ENCODE data around the gene ACP4.
"Not testable (repeated sequence)": the region's sequence is repeated elsewhere in the genome, so short reads cannot be mapped to it uniquely, and the experiment has no call there.

DNA sequence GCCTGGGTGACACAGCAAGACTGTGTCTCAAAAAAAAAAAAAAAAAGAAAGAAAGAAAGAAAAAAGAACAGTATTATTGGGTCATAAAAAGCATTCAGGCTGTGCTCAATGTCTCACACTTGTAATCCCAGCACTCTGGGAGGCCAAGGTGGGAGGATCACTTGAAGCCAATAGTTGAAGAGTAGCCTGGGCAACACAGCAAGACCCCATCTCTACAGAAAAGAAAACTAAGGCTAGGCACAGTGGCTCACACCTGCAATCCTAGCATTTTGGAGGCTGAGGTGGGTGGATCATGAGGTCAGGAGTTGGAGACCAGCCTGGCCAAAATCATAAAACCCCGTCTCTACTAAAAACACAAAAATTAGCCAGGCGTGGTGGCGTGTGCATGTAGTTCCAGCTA, 32.6 kb upstream of the ACP4 start:
- TF ChIP-seq, protein P1, sequence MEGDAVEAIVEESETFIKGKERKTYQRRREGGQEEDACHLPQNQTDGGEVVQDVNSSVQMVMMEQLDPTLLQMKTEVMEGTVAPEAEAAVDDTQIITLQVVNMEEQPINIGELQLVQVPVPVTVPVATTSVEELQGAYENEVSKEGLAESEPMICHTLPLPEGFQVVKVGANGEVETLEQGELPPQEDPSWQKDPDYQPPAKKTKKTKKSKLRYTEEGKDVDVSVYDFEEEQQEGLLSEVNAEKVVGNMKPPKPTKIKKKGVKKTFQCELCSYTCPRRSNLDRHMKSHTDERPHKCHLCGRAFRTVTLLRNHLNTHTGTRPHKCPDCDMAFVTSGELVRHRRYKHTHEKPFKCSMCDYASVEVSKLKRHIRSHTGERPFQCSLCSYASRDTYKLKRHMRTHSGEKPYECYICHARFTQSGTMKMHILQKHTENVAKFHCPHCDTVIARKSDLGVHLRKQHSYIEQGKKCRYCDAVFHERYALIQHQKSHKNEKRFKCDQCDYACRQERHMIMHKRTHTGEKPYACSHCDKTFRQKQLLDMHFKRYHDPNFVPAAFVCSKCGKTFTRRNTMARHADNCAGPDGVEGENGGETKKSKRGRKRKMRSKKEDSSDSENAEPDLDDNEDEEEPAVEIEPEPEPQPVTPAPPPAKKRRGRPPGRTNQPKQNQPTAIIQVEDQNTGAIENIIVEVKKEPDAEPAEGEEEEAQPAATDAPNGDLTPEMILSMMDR (IDR thresholded peaks at IDR 0.05), result not testable (repeated sequence)
- not testable (repeated sequence) for TF ChIP-seq EZH2 (IDR thresholded peaks at IDR 0.05; ENCODE audit: borderline replicate concordance, insufficient read depth, low read depth, low read length, poor library complexity, severe bottlenecking)
